ENCODE results near the gene CATSPERD.
"Not testable (repeated sequence)": the region's sequence is repeated elsewhere in the genome, so short reads cannot be mapped to it uniquely, and the experiment has no call there.

Gene CATSPERD

GRCh38 chr19:5680437-5681368 lies 39.7 kb upstream of the CATSPERD start, which contains the start of the genes HSD11B1L and MICOS13:
Gene HSD11B1L (plus strand): TSS chr19:5681027. CDS start chr19:5684833, 3,806 bp downstream.
Gene MICOS13 (minus strand): TSS chr19:5680516. CDS start chr19:5680486, 30 bp downstream.
- Mint-ChIP-seq H3K9me3 (no peaks in the 10 kb centered on the region), H3K27me3 (no peaks in the 10 kb centered on the region), H3K4me1 (peaks cover 29% of the 10 kb centered on the region), H3K27ac (ENCODE audit: low read depth) (peak within 1 kb of the TSS; percentile 96), H3K36me3 (ENCODE audit: insufficient read depth) (peaks cover 20% of the 10 kb centered on the region), H3K4me3 (peak within 1 kb of the TSS; percentile 80)
- peak; percentile 99 for ATAC-seq (replicated peaks; ENCODE audit: extremely low read depth, poor library complexity, severe bottlenecking)
- peak; percentile 98 for DNase-seq (ENCODE audit: low spot score in 2 of 2)

- no peak for ATAC-seq (replicated peaks; ENCODE audit: extremely low read depth, poor library complexity, severe bottlenecking)
- H3K9me3 Mint-ChIP-seq: no peaks in the 10 kb centered on the region
- peaks cover 20% of the 10 kb centered on the region for H3K36me3 Mint-ChIP-seq (ENCODE audit: insufficient read depth)
- peaks cover 29% of the 10 kb centered on the region for H3K4me1 Mint-ChIP-seq
- no peaks in the 10 kb centered on the region for H3K27me3 Mint-ChIP-seq
- DNase-seq (ENCODE audit: low spot score in 2 of 2): no peak
- peak overlapping the region; percentile 80 for H3K4me3 Mint-ChIP-seq
- peak overlapping the region; percentile 96 for H3K27ac Mint-ChIP-seq (ENCODE audit: low read depth)
These were observed 38.9 kb upstream of the CATSPERD start for GRCh38 chr19:5681391-5682106.

GRCh38 chr19:5682107-5682482 lies 38.3 kb upstream of the CATSPERD start:
- no peak for ATAC-seq (replicated peaks; ENCODE audit: extremely low read depth, poor library complexity, severe bottlenecking)
- DNase-seq (ENCODE audit: low spot score in 2 of 2): no peak
- H3K4me1 Mint-ChIP-seq: peaks cover 29% of the 10 kb centered on the region
- H3K27me3 Mint-ChIP-seq: no peaks in the 10 kb centered on the region
- H3K9me3 Mint-ChIP-seq: no peaks in the 10 kb centered on the region
- peak overlapping the region; percentile 80 for H3K4me3 Mint-ChIP-seq
- peaks cover 20% of the 10 kb centered on the region for H3K36me3 Mint-ChIP-seq (ENCODE audit: insufficient read depth)
- H3K27ac Mint-ChIP-seq (ENCODE audit: low read depth): peak overlapping the region; percentile 96

GRCh38 chr19:5683177-5683886 lies 37.1 kb upstream of the CATSPERD start:
- no peak overlapping the region for H3K4me3 Mint-ChIP-seq
- H3K4me1 Mint-ChIP-seq: peaks cover 33% of the 10 kb centered on the region
- no peaks in the 10 kb centered on the region for H3K27me3 Mint-ChIP-seq
- H3K36me3 Mint-ChIP-seq (ENCODE audit: insufficient read depth): peaks cover 21% of the 10 kb centered on the region
- no peaks in the 10 kb centered on the region for H3K9me3 Mint-ChIP-seq
- ATAC-seq (replicated peaks; ENCODE audit: extremely low read depth, poor library complexity, severe bottlenecking) (no peak), DNase-seq (ENCODE audit: low spot score in 2 of 2) (no peak)
- no peak overlapping the region for H3K27ac Mint-ChIP-seq (ENCODE audit: low read depth)

- DNase-seq (ENCODE audit: low spot score in 2 of 2) (no peak), ATAC-seq (replicated peaks; ENCODE audit: extremely low read depth, poor library complexity, severe bottlenecking) (no peak)
- Mint-ChIP-seq H3K27me3 (no peaks in the 10 kb centered on the region), H3K9me3 (no peaks in the 10 kb centered on the region), H3K4me3 (no peak overlapping the region), H3K4me1 (peaks cover 28% of the 10 kb centered on the region), H3K36me3 (ENCODE audit: insufficient read depth) (peaks cover 21% of the 10 kb centered on the region), H3K27ac (ENCODE audit: low read depth) (no peak overlapping the region)
These were observed 35.6 kb upstream of the CATSPERD start for GRCh38 chr19:5684694-5685430.

GRCh38 chr19:5686326-5686646 lies 34.2 kb upstream of the CATSPERD start:
- DNase-seq (ENCODE audit: low spot score in 2 of 2) (no peak), ATAC-seq (replicated peaks; ENCODE audit: extremely low read depth, poor library complexity, severe bottlenecking) (no peak)
- Mint-ChIP-seq H3K27me3 (no peaks in the 10 kb centered on the region), H3K4me1 (peaks cover 30% of the 10 kb centered on the region), H3K27ac (ENCODE audit: low read depth) (peak overlapping the region; percentile 64), H3K9me3 (no peaks in the 10 kb centered on the region), H3K4me3 (peak overlapping the region; percentile 77), H3K36me3 (ENCODE audit: insufficient read depth) (peaks cover 29% of the 10 kb centered on the region)

- peaks cover 32% of the 10 kb centered on the region for H3K36me3 Mint-ChIP-seq (ENCODE audit: insufficient read depth)
- peak overlapping the region; percentile 77 for H3K4me3 Mint-ChIP-seq
- H3K9me3 Mint-ChIP-seq: no peaks in the 10 kb centered on the region
- ATAC-seq (replicated peaks; ENCODE audit: extremely low read depth, poor library complexity, severe bottlenecking) (peak; percentile 45), DNase-seq (ENCODE audit: low spot score in 2 of 2) (peak; percentile 82 to 95)
- no peaks in the 10 kb centered on the region for H3K27me3 Mint-ChIP-seq
- peaks cover 25% of the 10 kb centered on the region for H3K4me1 Mint-ChIP-seq
- H3K27ac Mint-ChIP-seq (ENCODE audit: low read depth): peak overlapping the region; percentile 64
These were observed 33.6 kb upstream of the CATSPERD start for GRCh38 chr19:5686647-5687359.

GRCh38 chr19:5687360-5688198 lies 32.9 kb upstream of the CATSPERD start:
- no peaks in the 10 kb centered on the region for H3K9me3 Mint-ChIP-seq
- ATAC-seq (replicated peaks; ENCODE audit: extremely low read depth, poor library complexity, severe bottlenecking) (no peak), DNase-seq (ENCODE audit: low spot score in 2 of 2) (no peak)
- peak overlapping the region; percentile 77 for H3K4me3 Mint-ChIP-seq
- peak overlapping the region; percentile 64 for H3K27ac Mint-ChIP-seq (ENCODE audit: low read depth)
- no peaks in the 10 kb centered on the region for H3K27me3 Mint-ChIP-seq
- peaks cover 29% of the 10 kb centered on the region for H3K4me1 Mint-ChIP-seq
- peaks cover 39% of the 10 kb centered on the region for H3K36me3 Mint-ChIP-seq (ENCODE audit: insufficient read depth)

GRCh38 chr19:5688262-5688881 lies 32.1 kb upstream of the CATSPERD start:
- Mint-ChIP-seq H3K4me1 (peaks cover 32% of the 10 kb centered on the region), H3K36me3 (ENCODE audit: insufficient read depth) (peaks cover 43% of the 10 kb centered on the region), H3K27ac (ENCODE audit: low read depth) (peak overlapping the region; percentile 49), H3K4me3 (peak overlapping the region; percentile 77)
- not testable (repeated sequence) for DNase-seq (ENCODE audit: low spot score in 2 of 2); ATAC-seq (replicated peaks; ENCODE audit: extremely low read depth, poor library complexity, severe bottlenecking); H3K27me3 Mint-ChIP-seq; H3K9me3 Mint-ChIP-seq

GRCh38 chr19:5690125-5690954 lies 30.1 kb upstream of the CATSPERD start, which contains the start of gene RPL36:
Gene RPL36 (plus strand): TSS chr19:5690295. CDS start chr19:5690508, 213 bp downstream.
- Mint-ChIP-seq H3K36me3 (ENCODE audit: insufficient read depth) (peaks cover 57% of the 10 kb centered on the region), H3K4me3 (peak within 1 kb of the TSS; percentile 95), H3K9me3 (no peaks in the 10 kb centered on the region), H3K27me3 (no peaks in the 10 kb centered on the region), H3K27ac (ENCODE audit: low read depth) (peak within 1 kb of the TSS; percentile 99), H3K4me1 (peaks cover 32% of the 10 kb centered on the region)
- DNase-seq (ENCODE audit: low spot score in 2 of 2): peak; percentile 98 to 100
- peak; percentile 65 for ATAC-seq (replicated peaks; ENCODE audit: extremely low read depth, poor library complexity, severe bottlenecking)

Data from central memory CD8-positive, alpha-beta T cell (primary cell).